NCI-H524 treated with DMSO at 0.1 percent for 48 hours (cell line): ENCODE results near the gene SHC1.

ENCODE experiments used
- DNase-seq: peaks from one replicate; lab custom pipeline; 2025; lab: John Stamatoyannopoulos, UW

The SHC1 gene

GRCh38 chr1:154973344-154974101 is 3.0 kb upstream of the SHC1 start:
- DNase-seq, result peak; percentile 72

GRCh38 chr1:154972517-154973343 is 2.2 kb upstream of the SHC1 start:
- no peak for DNase-seq

- DNase-seq, result no peak
These were observed 1.6 kb upstream of the SHC1 start for GRCh38 chr1:154972213-154972516.

GRCh38 chr1:154971341-154971998 is 923 bp upstream of the SHC1 start:
- no peak for DNase-seq

- DNase-seq, result no peak
These were observed 591 bp downstream of the SHC1 start for GRCh38 chr1:154969860-154970452.

GRCh38 chr1:154969246-154969645 is 1.3 kb downstream of the SHC1 start:
- no peak for DNase-seq

- no peak for DNase-seq
These were observed 1.8 kb downstream of the SHC1 start for GRCh38 chr1:154968731-154969130.

GRCh38 chr1:154967331-154967950 is 3.1 kb downstream of the SHC1 start:
- DNase-seq, result no peak

- DNase-seq, result no peak
These were observed 4.4 kb downstream of the SHC1 start for GRCh38 chr1:154966111-154966510.

- no peak for DNase-seq
These were observed 6.2 kb downstream of the SHC1 start for GRCh38 chr1:154964359-154964758.

- no peak for DNase-seq
These were observed 6.9 kb downstream of the SHC1 start for GRCh38 chr1:154963643-154964042.

- DNase-seq, result no peak
These were observed 7.7 kb downstream of the SHC1 start for GRCh38 chr1:154962795-154963330.

- no peak for DNase-seq
These were observed 8.3 kb downstream of the SHC1 start for GRCh38 chr1:154962156-154962749.

GRCh38 chr1:154961207-154962155 is 9.1 kb downstream of the SHC1 start, which contains the start of gene PYGO2:
PYGO2 (minus strand) TSS chr1:154961782; CDS start chr1:154961576, 206 bp downstream.
- DNase-seq, result no peak

GRCh38 chr1:154960446-154961136 is 10.0 kb downstream of the SHC1 start:
- no peak for DNase-seq

GRCh38 chr1:154959426-154959780 is 11.1 kb downstream of the SHC1 start:
- no peak for DNase-seq

- no peak for DNase-seq
These were observed 11.7 kb downstream of the SHC1 start for GRCh38 chr1:154958681-154959425.

- DNase-seq, result no peak
These were observed 12.5 kb downstream of the SHC1 start for GRCh38 chr1:154958036-154958435.

- no peak for DNase-seq
These were observed 13.4 kb downstream of the SHC1 start for GRCh38 chr1:154957091-154957657.
